GM18870 (cell line): ENCODE measurements around the gene GLCE.
"Not testable (repeated sequence)": the region's sequence is repeated elsewhere in the genome, so short reads cannot be mapped to it uniquely, and the experiment has no call there.

Source experiments
- ATAC-seq: cut with Tn5 transposase; IDR thresholded peaks from one replicate; pipeline ENCODE4 v1.9.1; 2021; ENCODE audit warnings: moderate library complexity; ENCODE audit not compliant: unreplicated experiment

The GLCE gene

GRCh38 chr15:69158201-69158842, 2.1 kb upstream of the GLCE start:
- no peak for ATAC-seq

- no peak for ATAC-seq
Observed at GRCh38 chr15:69158843-69159240, 1.6 kb upstream of the GLCE start.

- no peak for ATAC-seq
Observed at GRCh38 chr15:69159805-69160140, 662 bp upstream of the GLCE start.

DNA sequence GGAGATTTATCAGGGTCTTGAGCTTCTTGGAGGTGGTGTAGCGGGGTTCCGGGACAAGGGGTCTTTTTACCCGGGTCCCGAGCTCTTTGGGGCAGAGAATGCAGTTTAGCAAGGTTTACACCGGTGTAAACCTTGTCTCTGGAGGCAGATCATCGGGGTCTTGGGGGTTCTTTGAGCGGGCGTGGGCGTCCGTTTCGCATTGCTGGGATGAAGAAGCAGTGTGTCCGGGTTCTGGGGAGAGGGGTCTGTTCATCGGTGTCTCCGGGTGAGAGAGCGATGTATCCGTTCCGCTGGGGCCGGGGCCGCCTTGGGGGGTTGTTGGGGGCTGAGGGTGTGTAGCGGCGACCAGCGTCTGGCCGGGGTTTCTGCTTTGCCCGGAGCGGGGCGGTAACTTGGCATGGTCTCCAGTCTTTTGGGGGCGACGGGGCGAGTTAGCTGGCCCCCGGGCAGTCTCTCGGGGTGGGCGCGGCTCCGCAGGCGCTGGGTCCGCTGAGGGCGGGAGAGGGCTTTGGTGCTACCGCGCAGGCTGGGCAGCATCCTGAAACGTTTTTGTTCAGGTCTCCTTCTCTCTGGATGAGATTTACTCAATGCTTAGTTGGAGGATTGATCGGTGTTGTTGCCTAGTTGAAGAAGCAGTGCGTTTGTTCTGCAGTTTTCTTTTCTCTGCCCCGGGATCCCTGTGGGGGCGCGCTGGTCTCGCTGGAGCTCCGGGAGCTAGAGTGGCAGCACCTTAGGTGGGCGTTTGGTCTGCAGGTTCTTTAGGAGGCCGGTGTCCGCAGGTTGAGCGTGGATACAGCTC, 843 bp downstream of the GLCE start:
- ATAC-seq = no peak

DNA sequence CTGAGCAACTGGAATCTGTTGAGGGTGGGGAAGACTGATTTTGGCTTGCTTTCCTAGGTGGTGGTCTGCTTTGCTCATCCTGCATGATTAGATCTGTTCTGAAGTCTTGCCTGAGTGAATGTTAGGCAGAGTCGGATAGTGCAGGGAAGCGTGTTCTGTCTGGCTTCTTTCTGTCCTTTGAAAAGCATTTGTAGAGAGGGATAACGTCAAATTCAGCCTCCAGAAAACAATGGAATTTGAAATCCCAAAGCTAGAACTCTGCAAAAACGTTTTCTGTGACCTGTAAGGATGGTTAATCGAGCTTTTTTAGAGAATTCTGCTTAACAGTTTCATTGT, 1.4 kb downstream of the GLCE start:
- ATAC-seq = no peak

DNA sequence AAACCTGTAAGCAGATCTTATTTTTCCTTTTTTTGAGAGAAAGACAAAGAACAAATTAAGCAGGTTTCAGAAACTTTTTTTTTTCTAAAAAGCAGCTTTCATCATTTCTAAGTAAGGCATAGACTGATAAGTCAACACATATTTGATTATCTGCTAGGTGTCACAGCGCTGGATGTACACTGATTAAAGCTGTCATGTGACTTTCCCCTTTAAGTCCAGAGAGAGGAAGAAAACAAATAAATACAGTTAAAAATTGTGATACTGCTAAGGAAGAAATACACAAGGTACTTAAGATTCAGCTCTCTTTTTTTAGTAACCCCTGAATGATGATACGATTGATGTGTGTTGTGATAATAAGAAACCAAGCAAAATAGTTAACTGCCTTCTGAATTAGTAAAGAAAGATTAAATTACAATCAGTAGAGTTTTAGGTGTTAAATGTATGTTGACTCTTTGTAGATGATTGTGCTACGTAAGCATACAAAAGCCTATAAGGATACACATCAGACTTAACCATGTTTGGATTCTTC, 2.8 kb downstream of the GLCE start:
- ATAC-seq = no peak

DNA sequence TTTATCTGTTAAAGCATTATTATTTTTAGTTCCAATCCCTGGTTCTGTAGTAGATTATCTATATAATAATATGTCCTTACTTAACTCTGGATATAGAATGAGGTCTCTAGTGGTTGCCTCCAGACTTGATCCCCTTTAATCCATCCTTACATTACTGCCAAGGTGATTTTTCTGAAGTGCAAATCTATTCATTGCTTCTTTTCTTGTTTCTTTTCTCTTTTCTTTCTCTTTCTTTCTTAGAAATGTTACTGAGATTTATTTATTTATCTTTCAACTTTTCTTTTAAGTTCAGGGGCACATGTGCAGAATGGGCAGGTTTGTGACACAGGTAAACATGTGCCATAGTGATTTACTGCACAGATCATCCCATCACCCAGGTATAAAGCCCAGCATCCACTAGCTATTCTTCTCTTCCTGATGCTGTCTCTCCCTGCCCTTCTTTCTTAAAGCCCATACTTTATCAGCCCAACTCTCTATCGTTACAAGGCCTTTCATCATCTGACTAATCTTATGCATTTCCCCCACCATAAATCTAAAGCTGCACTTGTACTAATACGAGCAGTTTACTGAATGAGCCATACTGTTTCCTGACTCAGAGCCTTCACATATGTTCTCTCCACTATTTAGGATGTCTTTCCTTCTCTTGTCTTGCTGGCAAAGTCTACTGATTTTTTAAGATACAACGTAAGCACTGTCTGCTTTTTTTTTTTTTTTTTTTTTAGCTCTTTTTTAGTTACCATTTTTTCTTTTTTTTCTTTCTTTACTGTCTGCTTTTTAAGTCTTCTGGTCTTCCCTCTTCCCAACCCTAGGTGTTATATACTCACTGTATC, 4.6 kb downstream of the GLCE start:
- ATAC-seq = no peak

- no peak for ATAC-seq
Observed at GRCh38 chr15:69165637-69166025, 5.2 kb downstream of the GLCE start.

- ATAC-seq = no peak
Observed at GRCh38 chr15:69167218-69167846, 6.9 kb downstream of the GLCE start.

DNA sequence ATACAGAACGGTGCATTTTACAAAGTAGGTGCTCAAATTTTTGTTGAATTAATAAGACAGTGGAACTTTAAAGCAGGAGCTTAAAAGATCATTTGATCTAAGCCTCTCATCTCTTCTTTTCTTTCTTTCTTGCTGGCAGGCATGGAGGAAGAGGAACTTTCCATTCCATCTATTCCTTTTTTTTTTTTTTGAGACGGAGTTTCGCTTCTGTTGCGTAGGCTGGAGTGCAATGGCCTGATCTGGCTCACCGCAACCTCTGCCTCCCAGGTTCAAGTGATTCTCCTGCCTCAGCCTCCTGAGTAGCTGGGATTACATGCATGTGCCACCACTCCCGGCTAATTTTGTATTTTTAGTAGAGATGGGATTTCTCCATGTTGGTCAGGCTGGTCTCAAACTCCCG, 7.9 kb downstream of the GLCE start:
- not testable (repeated sequence) for ATAC-seq

GRCh38 chr15:69169540-69169939, 9.1 kb downstream of the GLCE start:
- ATAC-seq = not testable (repeated sequence)

DNA sequence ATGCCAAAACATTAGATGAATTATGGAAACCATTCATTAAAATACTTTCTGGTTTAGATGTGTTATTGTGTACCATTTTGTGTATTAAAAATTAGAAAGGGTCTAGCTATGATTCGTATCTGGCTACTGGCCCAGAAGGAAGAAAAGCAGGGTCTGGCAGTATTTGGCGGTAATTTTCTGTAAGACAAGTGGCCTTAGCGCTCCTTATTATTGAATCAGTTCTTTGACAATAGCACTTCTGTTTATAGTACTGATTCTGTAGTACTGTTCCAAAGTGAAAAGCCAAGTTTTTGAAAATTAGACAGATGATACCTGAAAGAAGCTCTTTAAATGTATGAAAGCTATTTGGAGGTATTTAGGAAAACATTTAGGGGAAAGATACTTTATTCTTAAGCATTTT, 10.2 kb downstream of the GLCE start:
- no peak for ATAC-seq

- no peak for ATAC-seq
Observed at GRCh38 chr15:69172847-69173246, 12.4 kb downstream of the GLCE start.

DNA sequence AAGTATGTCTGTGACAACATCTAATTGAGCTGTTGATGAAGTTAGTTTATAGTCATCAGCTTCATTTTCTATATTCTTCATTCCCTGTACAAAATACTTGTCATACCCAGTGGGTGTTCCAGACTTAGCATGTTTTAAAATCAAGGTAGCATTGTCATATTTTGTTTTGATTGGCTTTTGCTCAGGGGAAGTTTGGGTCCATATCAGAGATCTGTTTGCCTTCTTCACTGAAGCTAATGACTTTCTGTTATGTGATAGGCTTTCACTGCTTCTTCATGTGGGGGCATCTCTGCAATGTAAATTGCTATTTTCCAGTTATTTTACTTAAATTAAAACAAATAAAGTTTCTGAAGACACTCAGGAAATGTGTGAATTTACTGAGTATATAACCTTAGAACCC, 15.1 kb downstream of the GLCE start:
- ATAC-seq = no peak

DNA sequence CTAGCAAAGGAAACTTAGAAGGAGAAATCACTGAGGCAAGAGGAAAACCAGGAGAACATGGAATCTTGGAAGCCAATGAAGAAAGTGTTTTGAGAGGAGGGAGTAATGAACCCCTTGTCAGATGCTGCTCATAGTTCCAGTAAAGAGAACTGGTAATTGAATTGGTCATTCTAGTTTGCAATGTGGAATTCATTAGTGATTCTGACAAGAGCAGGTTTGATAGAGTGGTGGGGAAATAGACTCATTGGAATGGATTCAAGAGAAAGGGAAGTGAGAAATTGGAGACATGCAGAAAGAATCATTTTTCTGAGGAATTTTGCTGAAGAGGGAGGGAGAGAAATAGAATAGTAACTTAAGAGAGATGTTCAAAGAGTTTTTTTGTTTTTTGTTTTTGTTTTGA, 21.0 kb downstream of the GLCE start:
- no peak for ATAC-seq

DNA sequence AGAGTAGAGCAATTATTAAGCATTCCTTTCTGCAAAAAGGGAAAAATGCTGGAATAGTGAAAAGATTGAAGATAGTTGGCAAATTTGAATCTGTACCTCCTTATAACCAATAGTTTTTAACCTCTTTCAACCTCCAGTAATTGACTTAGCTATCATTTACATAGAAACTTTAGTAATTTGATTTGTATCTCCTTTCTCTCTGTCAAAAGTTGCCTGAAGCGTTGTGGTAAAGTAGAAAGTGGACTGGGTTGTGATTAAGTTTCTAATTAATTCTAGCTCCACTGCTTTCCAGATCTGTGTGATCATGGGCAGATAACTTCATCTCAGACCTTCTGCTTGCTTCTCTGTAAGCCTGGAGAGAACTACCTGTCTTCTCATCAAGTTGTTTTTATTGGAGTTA, 24.8 kb downstream of the GLCE start:
- no peak for ATAC-seq

- ATAC-seq = no peak
Observed at GRCh38 chr15:69185706-69186105, 25.3 kb downstream of the GLCE start.

- no peak for ATAC-seq
Observed at GRCh38 chr15:69189157-69189556, 28.7 kb downstream of the GLCE start.

DNA sequence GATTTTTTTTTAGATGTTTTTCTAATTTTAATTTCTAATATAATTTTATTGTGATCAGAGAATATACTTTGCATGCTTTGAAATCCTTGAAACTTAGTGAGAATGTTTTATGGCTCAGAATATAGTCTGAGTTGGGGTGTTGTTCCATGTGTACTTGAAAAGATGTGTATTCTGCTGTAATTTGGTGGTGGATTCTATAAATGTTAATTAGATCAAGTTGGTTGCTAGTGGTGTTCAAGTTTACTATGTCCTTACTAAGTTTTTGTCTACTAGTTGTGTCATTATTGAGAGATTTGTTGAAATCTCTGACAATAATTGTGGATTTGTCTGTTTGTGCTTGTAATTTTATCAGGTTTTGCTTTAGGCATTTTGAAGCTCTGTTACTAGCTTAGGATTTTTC, 29.7 kb downstream of the GLCE start:
- ATAC-seq = no peak

DNA sequence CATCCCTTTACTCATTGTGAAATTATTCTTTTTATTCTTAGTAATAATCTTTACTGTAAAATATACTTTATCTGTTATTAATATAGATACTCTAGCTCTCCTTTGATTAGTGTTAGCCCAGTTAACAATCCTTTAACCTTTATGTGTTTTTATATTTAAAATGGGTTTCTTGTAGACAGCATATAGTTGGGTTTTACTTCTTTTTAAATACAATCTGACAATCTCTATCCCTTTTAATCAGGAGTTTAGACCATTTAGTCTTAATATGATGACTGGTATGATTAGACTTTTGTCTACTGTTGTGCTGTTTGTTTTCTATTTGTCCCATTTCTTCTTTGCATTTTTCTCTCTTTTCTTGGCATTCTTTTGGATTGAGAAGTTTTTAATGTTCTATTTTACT, 30.1 kb downstream of the GLCE start:
- ATAC-seq = no peak

GRCh38 chr15:69194025-69194827, 33.8 kb downstream of the GLCE start:
- ATAC-seq = no peak
